Activated T-cell treated with anti-CD3 and anti-CD28 coated beads for 24 hours (primary cell): Measurements from ENCODE around the gene B3GNT5.

ENCODE experiments used
- DNase-seq: peaks from one replicate; pipeline ENCODE4 v3.0.0-alpha.2; 2020; ENCODE audit warnings: low read depth

The B3GNT5 gene

DNA sequence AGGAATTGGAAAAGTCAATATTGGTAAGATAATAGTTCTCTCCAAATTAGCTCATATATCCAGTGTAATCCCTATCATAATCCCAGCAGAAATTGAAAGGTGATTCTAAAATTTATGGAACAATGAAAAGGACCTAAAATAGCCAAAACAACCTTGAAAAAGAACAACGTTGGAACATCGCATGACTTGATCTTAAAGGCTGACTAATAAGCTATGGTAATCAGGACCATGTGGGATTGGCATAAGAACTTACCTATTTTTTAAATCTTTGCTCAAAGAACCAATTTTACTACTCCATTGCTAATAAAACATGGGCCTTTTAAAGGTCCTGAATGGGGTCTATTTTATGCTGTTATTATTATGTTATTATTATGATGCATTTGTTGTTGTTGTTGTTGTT lies 40.9 kb downstream of the B3GNT5 start:
- no peak for DNase-seq

DNA sequence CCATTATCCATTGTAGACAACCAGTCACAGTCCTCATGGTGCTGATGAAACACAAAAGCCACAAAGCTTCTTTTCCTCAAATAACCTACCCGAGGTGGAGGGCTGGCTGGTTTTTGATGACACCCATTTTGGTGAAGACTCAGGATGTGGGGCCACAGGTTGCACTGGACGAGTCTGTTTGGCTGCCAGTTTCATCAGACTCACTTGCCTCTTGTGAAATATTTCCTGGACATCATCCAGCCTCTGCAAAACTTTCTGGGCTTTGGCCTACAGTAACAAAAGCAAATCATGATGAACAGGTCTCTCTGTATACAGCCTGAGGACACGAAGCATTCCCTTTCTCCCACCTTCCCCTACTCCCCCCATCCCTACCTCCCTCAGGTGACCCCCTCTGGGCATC lies 42.2 kb downstream of the B3GNT5 start:
- no peak for DNase-seq

DNA sequence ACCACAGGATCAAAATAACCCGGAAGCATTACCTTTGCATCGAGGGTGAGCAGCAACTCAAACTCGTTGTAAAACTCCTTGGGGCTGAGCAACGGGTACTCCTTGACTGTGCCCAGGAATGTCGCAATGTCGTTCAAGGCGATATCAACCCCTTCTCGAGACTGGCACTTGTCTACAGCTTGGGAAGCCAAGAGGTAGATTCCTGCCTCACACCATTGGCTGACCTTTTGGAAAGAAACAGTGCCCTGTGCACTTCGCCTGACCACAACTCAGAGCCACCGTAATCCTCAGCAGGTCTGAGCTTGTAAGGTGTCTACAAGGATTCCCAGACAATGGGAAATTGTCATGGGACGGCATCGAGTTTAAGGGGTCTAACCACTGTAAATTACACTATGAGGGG lies 43.9 kb downstream of the B3GNT5 start:
- no peak for DNase-seq

DNA sequence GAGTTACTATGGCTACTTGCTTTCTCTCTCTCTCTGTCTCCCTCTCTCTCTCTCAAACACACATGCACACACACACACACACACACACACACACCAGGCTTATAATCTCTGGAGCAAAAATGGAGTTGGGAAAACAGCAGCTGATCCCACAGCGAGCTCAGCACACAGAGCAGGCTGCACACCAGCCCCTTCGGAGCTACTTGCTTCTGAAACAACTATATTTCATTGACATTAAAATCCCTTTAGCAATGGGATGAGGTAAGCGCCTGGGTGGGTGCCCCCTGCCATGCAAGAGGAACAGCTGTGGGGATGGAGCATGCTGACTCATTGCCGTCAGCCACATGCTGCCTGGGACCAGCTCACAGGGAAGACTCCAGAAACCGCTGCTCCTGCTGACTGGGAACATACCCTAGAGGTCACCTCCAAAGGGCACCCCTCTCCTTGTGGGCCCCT lies 45.7 kb downstream of the B3GNT5 start:
- DNase-seq: no peak

DNA sequence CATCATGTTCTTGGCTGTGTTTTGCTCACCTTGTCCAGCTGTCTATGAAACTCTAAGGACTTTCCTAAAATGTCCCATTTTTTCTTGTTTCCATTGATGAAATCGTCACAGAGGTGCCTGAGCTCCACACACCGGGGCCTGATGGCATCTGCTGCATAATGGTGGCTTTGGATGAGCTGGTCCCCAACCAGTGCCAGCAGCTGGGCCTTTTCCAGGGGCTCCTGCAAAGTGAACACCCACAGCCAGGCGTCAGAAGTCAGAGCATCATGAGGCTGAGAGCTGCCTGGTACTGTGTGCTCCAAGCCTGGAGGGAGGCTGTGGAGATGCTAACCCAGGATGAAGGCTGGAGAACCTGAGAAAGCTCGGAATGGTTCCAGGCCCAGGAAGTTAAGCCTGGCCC lies 46.9 kb downstream of the B3GNT5 start:
- DNase-seq: no peak

DNA sequence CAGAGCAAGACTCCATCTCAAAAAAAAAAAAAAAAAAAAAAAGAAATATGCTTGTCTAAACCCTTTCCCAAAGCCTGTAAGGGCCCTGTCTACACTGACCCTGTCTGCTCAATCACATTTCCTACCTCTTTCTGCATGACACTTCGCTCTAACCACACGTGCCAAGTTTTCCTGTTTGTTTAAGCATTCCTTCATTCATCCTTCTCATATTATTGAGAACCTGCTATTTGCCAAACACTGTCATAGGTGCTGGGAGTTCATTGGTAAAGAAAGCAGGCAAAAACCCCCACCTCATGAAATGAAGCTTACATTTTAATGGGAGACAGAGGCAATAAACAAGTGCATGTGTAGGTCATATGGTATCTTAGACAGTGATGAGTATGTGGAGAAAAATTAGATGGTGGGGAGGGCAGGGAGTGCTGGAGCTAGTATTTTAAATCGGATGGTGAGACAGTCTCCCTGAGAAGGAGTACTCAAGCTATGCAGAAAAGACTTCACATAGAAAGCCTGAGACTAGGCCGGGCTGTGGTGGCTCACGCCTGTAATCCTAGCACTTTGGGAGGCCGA lies 48.0 kb downstream of the B3GNT5 start:
- DNase-seq: no peak

DNA sequence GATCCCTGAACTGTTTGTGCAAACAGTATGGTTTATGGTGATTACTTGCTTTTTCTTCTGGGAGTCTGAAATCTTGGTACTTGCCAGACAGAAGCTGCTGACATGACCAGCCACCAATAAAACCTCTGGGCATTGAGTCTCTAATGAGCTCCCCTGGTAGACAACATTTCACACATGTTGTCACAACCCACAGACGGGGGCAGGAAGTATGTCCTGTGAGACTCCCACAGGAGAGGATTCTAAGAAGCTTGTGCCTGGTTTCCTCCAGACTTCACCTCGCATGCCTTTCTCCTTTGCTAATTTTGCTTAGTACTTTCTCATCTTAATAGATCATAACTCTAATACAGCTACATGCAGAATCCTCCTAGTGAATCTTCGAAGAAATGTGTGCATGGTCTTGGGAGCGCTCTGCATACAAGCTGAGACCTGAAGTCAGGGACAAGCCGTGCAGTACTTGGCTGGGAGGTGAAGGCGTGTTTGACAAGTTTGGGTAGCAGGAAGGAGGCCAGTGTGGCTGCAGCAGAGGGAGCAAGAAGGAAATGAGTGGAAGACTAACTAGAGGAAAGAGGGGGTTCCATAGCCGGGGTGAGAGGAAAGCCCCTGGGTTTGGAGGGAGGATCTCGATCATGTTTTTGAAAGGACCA lies 49.0 kb downstream of the B3GNT5 start:
- DNase-seq: no peak

DNA sequence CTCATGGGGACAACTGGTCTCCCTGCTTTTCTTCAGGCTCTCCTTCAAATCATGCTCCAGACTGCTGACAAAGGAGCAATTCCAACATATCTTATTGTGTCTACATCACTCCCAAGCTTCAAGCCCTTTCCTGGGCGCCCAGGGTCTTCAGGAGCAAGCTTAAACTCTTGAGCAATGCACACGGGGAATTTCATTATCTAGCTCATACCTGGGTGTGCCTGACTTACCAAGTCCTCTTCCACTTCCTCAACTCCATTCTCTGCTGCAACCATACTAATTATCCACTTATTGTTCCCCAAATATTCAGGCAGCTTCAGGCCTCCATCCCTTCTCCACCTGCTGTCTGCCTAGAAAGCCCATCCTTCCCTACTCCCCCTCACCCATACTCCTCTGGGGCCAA lies 50.6 kb downstream of the B3GNT5 start:
- no peak for DNase-seq

DNA sequence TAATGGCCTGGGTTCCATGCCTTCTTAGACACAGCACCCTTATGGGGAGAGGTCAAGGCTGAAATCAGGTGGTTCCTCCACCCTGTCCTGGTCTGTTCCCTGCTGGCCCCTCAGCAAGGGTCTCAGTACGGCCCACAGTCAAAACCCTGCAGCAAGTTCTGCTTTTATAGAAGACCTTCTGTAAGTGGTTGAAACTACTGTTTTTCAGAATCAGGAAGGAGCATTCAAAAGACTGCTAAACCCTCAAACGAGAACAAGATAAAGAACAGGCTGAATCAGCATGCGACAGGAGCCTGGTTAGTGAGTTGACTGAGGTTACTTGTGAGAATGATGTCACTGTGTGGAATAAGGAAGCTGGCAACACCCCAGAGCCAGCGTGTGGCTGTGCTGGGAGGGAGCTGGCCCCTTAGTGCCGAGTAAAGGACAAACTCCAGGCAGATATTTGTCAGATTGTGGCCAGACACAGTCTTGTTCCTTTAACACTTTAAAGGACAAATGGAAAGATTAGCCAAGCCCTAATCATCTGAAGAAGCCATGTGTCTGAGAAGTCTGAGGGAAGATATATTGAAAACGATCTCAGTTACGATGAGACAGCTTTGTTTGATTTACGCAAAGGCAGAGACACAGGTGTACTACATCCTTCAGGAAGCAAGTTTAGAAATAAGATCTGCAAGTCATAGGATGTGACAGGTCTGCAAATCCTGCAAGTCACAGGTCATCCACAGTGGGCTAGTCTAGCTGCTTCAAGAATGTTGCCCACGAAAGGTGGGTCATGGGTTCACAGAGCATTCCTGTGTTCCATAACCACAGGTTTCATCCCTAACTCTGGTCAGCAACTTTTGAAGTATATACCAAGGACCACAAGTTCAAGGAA lies 54.0 kb downstream of the B3GNT5 start:
- DNase-seq: peak; percentile 28

DNA sequence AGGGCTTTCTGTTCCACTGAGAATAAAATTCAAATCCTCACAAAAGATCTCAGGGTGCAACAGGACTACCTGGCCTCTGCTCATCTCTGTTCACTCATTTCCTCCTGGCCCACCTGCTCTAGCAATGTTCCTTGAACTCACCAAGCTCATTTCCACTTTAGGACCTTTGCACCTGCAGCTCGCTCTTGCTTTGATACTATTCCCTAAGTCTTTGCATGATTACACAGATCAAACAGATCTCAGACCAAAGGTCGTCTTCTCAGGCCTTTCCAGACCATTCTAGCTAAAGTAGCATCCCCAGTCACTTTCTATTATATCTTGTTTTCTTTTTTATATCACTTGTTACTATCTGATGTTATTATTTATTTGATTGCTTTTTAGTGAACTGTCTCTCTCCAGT lies 54.7 kb downstream of the B3GNT5 start:
- DNase-seq: no peak

DNA sequence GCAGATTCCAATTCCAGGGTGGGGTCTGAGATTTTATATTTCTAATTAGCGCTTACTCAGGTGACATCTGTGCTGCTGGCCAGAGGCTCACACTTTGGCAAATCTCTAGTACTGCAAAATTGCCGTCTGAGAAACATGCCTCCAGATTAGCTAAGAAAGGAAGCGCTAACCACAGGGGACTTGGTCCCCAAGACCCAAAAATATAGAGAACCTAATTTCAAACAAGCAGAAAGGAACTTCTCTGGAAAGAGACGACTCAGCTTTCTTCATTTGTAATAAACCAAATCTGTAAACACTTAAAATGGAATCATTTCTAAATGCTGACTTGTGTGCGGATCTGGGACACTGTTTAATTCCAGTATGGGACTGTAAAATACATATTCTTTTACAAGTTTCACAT lies 55.7 kb downstream of the B3GNT5 start:
- no peak for DNase-seq

DNA sequence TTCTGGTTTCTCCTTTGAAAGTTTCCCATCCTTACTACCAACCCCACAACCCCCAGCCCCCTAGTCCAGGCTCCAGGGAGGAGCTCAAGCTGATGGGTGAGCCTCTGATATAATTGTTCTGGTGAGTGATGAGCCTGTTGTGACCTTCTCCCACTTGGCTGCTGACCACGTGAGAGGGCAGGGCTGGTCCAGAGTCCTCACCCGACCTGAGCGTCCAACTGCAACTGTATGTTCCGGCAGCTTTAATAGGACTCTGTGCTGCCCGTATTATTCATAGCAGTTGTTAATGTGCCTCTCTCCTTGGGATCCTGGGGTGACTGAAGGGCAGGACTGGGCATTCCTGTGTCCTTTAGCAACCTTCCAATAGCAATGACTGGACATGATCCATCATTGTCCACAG lies 56.2 kb downstream of the B3GNT5 start:
- DNase-seq: no peak

DNA sequence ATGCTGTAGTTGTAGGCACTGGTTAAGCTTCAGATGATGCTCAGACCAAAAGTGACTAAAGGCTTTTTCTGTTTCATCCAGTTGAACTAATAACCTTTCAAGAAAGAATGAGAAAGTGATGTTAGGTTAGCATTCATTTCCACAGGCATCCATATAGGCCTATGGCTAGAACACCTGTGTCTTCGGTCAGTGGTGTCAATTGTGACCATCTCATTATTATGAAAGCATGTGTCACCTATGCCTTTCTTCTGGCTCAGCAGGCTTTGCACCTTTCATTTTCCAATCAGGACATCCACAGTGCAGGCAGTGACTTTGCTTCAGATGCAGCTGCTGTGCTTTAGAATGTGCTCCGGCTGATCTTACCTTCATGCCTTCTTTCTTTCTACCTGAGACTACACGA lies 57.9 kb downstream of the B3GNT5 start:
- DNase-seq: no peak

DNA sequence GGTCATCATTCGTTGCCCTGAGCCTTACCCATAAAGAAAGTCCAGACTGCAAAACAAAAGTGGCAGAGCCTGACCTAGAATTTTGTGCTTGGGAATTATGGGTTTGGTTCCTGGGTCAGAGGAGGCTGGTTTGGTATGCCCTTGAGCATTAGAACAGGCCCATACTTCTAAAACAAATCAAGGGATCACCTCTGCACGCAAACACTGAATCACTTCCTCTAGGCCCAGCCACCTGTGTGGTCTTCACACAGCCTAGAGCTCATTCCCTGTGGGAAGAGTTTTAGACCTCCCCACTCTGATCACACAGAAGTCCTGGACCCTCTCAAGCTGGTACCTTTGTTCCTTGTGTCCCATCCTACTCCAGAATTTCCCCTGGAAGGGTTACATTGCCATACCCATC lies 59.4 kb downstream of the B3GNT5 start:
- DNase-seq: no peak

DNA sequence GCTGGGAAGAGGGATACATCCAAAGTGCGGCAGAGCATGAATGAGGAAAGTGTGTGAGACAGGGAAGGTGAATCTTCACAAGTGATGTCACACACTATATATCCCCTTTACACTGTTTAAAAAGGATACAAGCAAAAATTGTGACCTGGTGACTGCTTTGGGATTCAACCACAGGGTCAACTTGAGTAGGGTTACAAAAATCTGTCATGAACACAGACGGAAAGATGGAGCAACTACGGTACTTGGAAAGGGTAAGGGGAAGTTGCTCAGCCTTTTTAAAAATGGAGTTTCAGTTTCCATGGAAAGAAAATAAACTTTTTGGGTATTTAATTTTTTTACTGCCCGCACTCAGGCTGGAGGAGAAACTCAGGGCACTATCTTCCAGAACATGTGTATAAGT lies 60.3 kb downstream of the B3GNT5 start:
- no peak for DNase-seq

DNA sequence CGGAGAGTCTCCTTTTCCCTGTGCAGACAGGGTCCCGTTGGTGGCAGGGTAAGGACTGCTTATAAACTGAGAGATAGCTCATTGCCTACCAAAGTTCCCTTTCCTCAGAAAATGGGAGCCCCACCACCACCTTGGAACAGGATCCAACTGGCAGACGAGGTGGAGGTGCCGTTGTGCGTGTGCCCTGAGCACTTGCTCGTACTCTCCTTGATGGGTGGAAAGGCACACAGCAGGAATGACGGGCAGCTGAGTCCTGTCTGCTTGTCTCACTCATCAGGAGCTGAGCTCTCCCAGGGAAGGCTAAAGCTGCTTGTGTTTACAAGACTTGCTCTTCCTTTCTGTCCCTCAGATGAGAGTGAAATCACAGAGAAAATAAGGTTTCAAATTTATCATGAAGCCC lies 60.7 kb downstream of the B3GNT5 start:
- DNase-seq: no peak

DNA sequence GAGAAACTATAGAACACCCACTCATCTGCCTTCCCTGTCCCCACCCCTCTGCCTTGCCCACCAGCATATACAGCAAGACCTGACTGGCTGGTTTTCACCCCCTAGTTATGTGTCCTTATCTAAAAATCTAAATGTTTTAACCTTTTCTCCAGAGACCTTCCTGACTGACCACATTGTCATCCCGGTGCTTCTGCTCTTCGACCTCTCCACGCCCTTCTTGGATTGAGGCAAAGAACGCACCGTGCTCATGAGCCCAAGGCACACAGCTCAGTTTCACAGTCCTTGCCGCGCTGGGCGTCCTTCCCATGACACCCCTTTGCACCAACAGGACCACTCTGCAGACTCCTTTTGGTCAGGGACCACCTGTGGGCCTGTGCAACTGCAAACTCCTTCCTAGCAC lies 62.7 kb downstream of the B3GNT5 start:
- DNase-seq: no peak

DNA sequence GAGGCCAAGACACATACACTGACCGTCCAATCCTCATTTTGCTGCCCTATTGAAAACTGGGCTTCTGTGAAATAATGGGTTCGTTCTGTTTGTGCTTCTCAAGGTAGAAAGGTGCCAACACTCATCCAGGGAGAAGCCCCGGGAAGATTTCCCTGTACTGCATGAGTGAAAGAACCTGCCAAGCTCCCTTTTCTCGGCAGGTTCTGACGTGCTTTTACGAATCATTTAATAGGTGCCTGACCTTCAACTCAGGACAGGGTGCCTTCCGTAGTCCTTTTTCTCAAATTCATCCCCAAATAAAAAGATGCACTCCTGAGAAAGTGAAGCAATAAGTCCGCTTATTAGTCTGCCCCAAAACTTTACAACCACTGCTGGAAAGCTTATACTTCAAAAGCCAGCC lies 64.2 kb downstream of the B3GNT5 start:
- DNase-seq: no peak

DNA sequence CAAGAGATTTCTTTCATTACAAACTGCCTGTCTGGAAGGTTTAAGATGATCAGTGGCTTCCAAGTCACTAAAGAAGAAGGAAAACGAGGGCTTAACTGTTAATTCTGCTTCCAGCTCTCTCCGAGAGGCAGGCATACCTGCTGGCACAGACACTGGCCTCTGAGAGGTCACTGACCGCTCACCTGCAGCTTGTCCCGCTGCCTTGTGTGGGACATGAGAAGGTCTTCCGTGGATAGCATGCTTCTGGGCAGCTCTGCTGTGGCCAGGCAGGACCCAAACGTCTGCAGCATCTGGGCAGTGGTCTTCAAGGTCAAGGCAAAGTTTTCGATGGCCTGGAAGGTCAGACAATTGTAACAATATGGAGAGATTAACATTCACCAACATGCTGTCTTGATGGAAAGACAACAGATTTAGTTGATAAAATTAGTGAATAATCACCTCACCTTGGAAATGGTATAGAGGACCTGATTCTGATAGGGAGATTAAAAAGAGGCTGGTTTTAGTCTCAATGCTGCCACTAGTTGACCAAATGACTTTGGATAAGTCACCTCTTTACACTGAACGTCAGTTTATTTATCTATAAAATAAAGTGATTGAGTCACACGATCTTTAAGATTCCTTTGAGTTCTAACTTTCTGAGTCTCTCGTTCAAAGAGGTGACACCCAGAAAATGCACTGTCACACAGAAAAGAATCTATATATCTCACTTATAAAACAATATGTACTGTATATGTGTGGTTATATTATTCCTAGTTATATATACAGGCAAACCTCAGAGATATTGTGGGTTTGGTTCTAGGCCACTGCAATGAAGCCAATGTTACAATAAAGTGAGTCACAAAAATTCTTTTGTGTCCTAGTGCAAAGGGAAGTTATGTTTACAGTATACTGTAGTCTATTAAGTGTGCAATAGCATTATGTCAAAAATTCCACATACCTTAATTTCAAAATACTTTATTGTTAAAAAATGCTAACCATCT lies 65.1 kb downstream of the B3GNT5 start:
- no peak for DNase-seq

DNA sequence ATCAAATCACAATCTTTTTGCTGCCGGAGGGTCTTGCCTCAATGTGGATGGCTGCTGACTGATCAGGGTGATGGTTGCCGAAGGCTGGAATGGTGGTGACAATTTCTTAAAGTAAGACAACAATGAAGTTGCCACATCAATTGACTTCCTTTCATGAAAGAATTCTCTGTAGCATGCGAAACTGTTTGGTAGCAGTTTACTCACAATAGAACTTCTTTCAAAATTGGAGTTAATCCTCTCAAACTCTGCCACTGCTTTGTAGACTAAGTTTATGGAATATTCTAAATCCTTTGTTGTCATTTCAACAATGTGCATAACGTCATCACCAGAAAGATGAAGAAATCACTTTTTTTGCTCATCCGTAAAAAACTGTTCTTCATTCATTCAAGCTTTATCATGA lies 65.8 kb downstream of the B3GNT5 start:
- no peak for DNase-seq

DNA sequence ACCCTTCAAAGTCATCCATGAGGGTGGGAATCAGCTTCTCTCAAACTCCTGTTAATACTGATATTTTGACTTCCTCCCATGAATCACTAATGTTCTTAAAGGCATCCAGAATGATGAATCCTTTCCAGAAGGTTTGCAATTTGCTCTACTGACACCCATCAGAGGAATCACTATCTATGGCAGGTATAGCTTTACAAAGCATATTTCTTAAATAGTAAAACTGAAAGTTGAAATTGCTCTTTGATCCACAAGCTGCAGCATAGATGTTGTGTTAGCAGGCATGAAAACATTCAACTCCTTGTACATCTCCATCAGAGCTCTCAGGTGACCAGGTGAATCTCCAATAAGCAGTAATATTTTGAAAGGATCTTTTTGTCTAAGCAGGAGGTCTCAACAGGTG lies 66.3 kb downstream of the B3GNT5 start:
- no peak for DNase-seq
